Measurements from ENCODE around the gene HOXD11.

The HOXD11 gene

GRCh38 chr2:176105730-176106580, 1.1 kb upstream of the HOXD11 start:
- no peak for DNase-seq (ENCODE audit: low spot score)

- no peak for DNase-seq (ENCODE audit: low spot score)
Measured at GRCh38 chr2:176107731-176108181, 676 bp downstream of the HOXD11 start.

GRCh38 chr2:176109192-176109901, 2.3 kb downstream of the HOXD11 start:
- DNase-seq (ENCODE audit: low spot score): no peak

- DNase-seq (ENCODE audit: low spot score): no peak
Measured at GRCh38 chr2:176109946-176110345, 2.9 kb downstream of the HOXD11 start.

GRCh38 chr2:176110415-176111308, 3.6 kb downstream of the HOXD11 start:
- no peak for DNase-seq (ENCODE audit: low spot score)

- no peak for DNase-seq (ENCODE audit: low spot score)
Measured at GRCh38 chr2:176111309-176111663, 4.2 kb downstream of the HOXD11 start.

- no peak for DNase-seq (ENCODE audit: low spot score)
Measured at GRCh38 chr2:176111846-176112374, 4.8 kb downstream of the HOXD11 start.

- DNase-seq (ENCODE audit: low spot score): no peak
Measured at GRCh38 chr2:176112375-176113302, 5.6 kb downstream of the HOXD11 start.

GRCh38 chr2:176114120-176114929, 7.2 kb downstream of the HOXD11 start:
- no peak for DNase-seq (ENCODE audit: low spot score)

GRCh38 chr2:176114930-176115625, 8.0 kb downstream of the HOXD11 start:
- DNase-seq (ENCODE audit: low spot score): no peak

GRCh38 chr2:176115883-176116813, 9.1 kb downstream of the HOXD11 start, which contains the start of gene HOXD10:
Gene HOXD10 (plus strand): TSS chr2:176116778. CDS start chr2:176116834, 56 bp downstream.
- DNase-seq (ENCODE audit: low spot score): no peak

- DNase-seq (ENCODE audit: low spot score): no peak
Measured at GRCh38 chr2:176117162-176117822, 10.2 kb downstream of the HOXD11 start.

- DNase-seq (ENCODE audit: low spot score): no peak
Measured at GRCh38 chr2:176117823-176118371, 10.8 kb downstream of the HOXD11 start.

- no peak for DNase-seq (ENCODE audit: low spot score)
Measured at GRCh38 chr2:176118601-176119339, 11.7 kb downstream of the HOXD11 start.

GRCh38 chr2:176120364-176121189, 13.5 kb downstream of the HOXD11 start:
- DNase-seq (ENCODE audit: low spot score): no peak

All from pons (tissue), 1 donor.